Activated T-cell treated with anti-CD3 and anti-CD28 coated beads for 48 hours (primary cell): ENCODE results near the gene GPX7.

Source experiments
- DNase-seq: peaks from one replicate; pipeline ENCODE4 v3.0.0-alpha.2; 2020; ENCODE audit warnings: low read depth

The GPX7 gene

GRCh38 chr1:52588027-52588426 lies 14.1 kb upstream of the GPX7 start:
- no peak for DNase-seq

GRCh38 chr1:52588535-52588934 lies 13.6 kb upstream of the GPX7 start:
- no peak for DNase-seq

GRCh38 chr1:52590266-52590665 lies 11.9 kb upstream of the GPX7 start:
- no peak for DNase-seq

- no peak for DNase-seq
Observed at GRCh38 chr1:52592637-52593323, 9.4 kb upstream of the GPX7 start.

GRCh38 chr1:52593495-52593894 lies 8.7 kb upstream of the GPX7 start:
- no peak for DNase-seq

- DNase-seq: no peak
Observed at GRCh38 chr1:52595061-52595460, 7.1 kb upstream of the GPX7 start.

GRCh38 chr1:52597912-52598311 lies 4.3 kb upstream of the GPX7 start:
- DNase-seq: no peak

- DNase-seq: no peak
Observed at GRCh38 chr1:52598729-52599128, 3.4 kb upstream of the GPX7 start.

- no peak for DNase-seq
Observed at GRCh38 chr1:52599236-52599635, 2.9 kb upstream of the GPX7 start.

GRCh38 chr1:52600533-52601179 lies 1.5 kb upstream of the GPX7 start:
- no peak for DNase-seq

- DNase-seq: no peak
Observed at GRCh38 chr1:52601519-52601918, 652 bp upstream of the GPX7 start.

GRCh38 chr1:52602856-52603600 lies 857 bp downstream of the GPX7 start:
- peak; percentile 10 for DNase-seq

- no peak for DNase-seq
Observed at GRCh38 chr1:52603630-52604029, 1.5 kb downstream of the GPX7 start.

GRCh38 chr1:52604063-52604770 lies 2.0 kb downstream of the GPX7 start:
- DNase-seq: no peak

- DNase-seq: no peak
Observed at GRCh38 chr1:52613636-52614373, 11.6 kb downstream of the GPX7 start.

- DNase-seq: no peak
Observed at GRCh38 chr1:52614671-52615070, 12.5 kb downstream of the GPX7 start.

- DNase-seq: no peak
Observed at GRCh38 chr1:52615489-52616042, 13.4 kb downstream of the GPX7 start.

- DNase-seq: no peak
Observed at GRCh38 chr1:52621950-52622349, 19.8 kb downstream of the GPX7 start.

- DNase-seq: no peak
Observed at GRCh38 chr1:52623812-52624211, 21.6 kb downstream of the GPX7 start.

- DNase-seq: no peak
Observed at GRCh38 chr1:52627028-52627427, 24.9 kb downstream of the GPX7 start.

- DNase-seq: no peak
Observed at GRCh38 chr1:52628614-52629324, 26.6 kb downstream of the GPX7 start.
